PFSK-1 (cell line): ENCODE data around the gene PID1.

Source experiments
- FOXP2 ChIP-seq: optimal IDR thresholded peaks from 2 replicates; pipeline ENCODE3; 2011; ENCODE audit warnings: borderline replicate concordance, control low read depth, inconsistent platforms; ENCODE audit not compliant: insufficient read depth; ENCODE audit errors: extremely low read length, extremely low read depth
- POLR2AphosphoS5 ChIP-seq: IDR thresholded peaks from 2 replicates; pipeline ENCODE4 v1.6.1; 2012; ENCODE audit warnings: low read depth, mild to moderate bottlenecking, control low read depth, low read length, moderate library complexity
- REST ChIP-seq, 2 experiments: IDR thresholded peaks; 2 replicates each; pipeline versions ENCODE4 v1.6.1 to v1.8.0; 2011 to 2012; ENCODE audit warnings: low read depth in 2 of 2, low read length in 2 of 2, control low read depth in 1 of 2, inconsistent platforms in 1 of 2, mild to moderate bottlenecking in 1 of 2, moderate library complexity in 1 of 2; ENCODE audit not compliant: insufficient read depth in 1 of 2
- SIN3A ChIP-seq: IDR thresholded peaks from 2 replicates; pipeline ENCODE4 v1.6.1; 2012; ENCODE audit warnings: mild to moderate bottlenecking, low read length, moderate library complexity, borderline replicate concordance; ENCODE audit not compliant: insufficient read depth
- TAF1 ChIP-seq: IDR thresholded peaks from 2 replicates; pipeline ENCODE4 v1.6.1; 2012; ENCODE audit warnings: low read length, control low read depth, borderline replicate concordance; ENCODE audit not compliant: insufficient read depth

The PID1 gene

GRCh38 chr2:229195346-229195947, 75.6 kb downstream of the PID1 start:
- TF ChIP-seq TAF1 (no peak), REST (IDR thresholded peaks at IDR 0.05; ENCODE audit: insufficient read depth in 1 of 2, low read depth in 2 of 2, low read length in 2 of 2) (no peak), FOXP2 (no peak), POLR2AphosphoS5 (no peak), SIN3A (no peak)

- TF ChIP-seq TAF1, result no peak
- no peak for TF ChIP-seq FOXP2
Observed at GRCh38 chr2:229193281-229193680, 77.8 kb downstream of the PID1 start.

GRCh38 chr2:229191413-229191812, 79.7 kb downstream of the PID1 start:
- no peak for TF ChIP-seq TAF1
- no peak for TF ChIP-seq REST (IDR thresholded peaks at IDR 0.05; ENCODE audit: insufficient read depth in 1 of 2, low read depth in 2 of 2, low read length in 2 of 2)
- no peak for TF ChIP-seq SIN3A
- no peak for TF ChIP-seq POLR2AphosphoS5
- TF ChIP-seq FOXP2, result no peak

- TF ChIP-seq POLR2AphosphoS5, result no peak
Observed at GRCh38 chr2:229181641-229182040, 89.4 kb downstream of the PID1 start.

GRCh38 chr2:229180658-229181057, 90.4 kb downstream of the PID1 start:
- TF ChIP-seq POLR2AphosphoS5, result no peak
- TF ChIP-seq SIN3A, result no peak
- TF ChIP-seq FOXP2, result no peak
- TF ChIP-seq TAF1, result no peak
- no peak for TF ChIP-seq REST (IDR thresholded peaks at IDR 0.05; ENCODE audit: insufficient read depth in 1 of 2, low read depth in 2 of 2, low read length in 2 of 2)

GRCh38 chr2:229179628-229180027, 91.5 kb downstream of the PID1 start:
- TF ChIP-seq TAF1, result no peak
- TF ChIP-seq POLR2AphosphoS5, result no peak
- no peak for TF ChIP-seq REST (IDR thresholded peaks at IDR 0.05; ENCODE audit: insufficient read depth in 1 of 2, low read depth in 2 of 2, low read length in 2 of 2)
- TF ChIP-seq SIN3A, result no peak
- TF ChIP-seq FOXP2, result no peak
